IMR-90 (cell line): ENCODE results near the gene ODAD2. TPM values are rescaled to one million over a fixed set of nuclear protein-coding genes. Genes with fewer than 3 reads are reported as not detected.

Experiments
- ATAC-seq: fragments of 200-7000 bp; cut with Tn5 transposase; 2 replicates; pipeline ENCODE4 v1.9.1; 2020; ENCODE audit warnings: low read depth, mild to moderate bottlenecking, moderate library complexity
- BruUV-seq: library from RNA; stranded (reverse); fragments of 400-500 nt; replicated peaks from 2 replicates; lab custom pipeline; 2021; lab: Mats Ljungman, UMichigan
- CTCF ChIA-PET: fragments of 300-600 bp; formaldehyde crosslinking; extraction: SDS; loops from one replicate; lab custom pipeline; 2021; ENCODE audit warnings: antibody characterized with exemption; lab: Yijun Ruan, JAX
- POLR2A ChIA-PET: fragments of 300-600 bp; sonication (Branson Sonifier 250); formaldehyde crosslinking; loops from one replicate; lab custom pipeline; 2022; ENCODE audit warnings: antibody characterized with exemption; ENCODE audit not compliant: unreplicated experiment; lab: Charles Lee
- DNase-seq: peaks from one replicate; pipeline ENCODE4 v3.0.0; 2013
- H2AFZ ChIP-seq: replicated peaks from 2 replicates; pipeline ENCODE3; 2013; ENCODE audit warnings: low read length, mild to moderate bottlenecking; ENCODE audit not compliant: poor library complexity
- H2AK5ac ChIP-seq: 2 replicates; pipeline ENCODE4 v1.6.1; 2013; ENCODE audit warnings: low read depth, low read length, inconsistent platforms
- H2AK9ac ChIP-seq: replicated peaks from 2 replicates; pipeline ENCODE3; 2013; ENCODE audit warnings: mild to moderate bottlenecking, low read depth, low read length, moderate library complexity; ENCODE audit not compliant: poor library complexity
- H2BK120ac ChIP-seq: 2 replicates; pipeline ENCODE4 v1.6.1; 2013; ENCODE audit warnings: low read depth, low read length, inconsistent platforms
- H2BK15ac ChIP-seq: 3 replicates; pipeline ENCODE4 v1.6.1; 2013; ENCODE audit warnings: low read depth, low read length, inconsistent platforms
- H2BK20ac ChIP-seq: 2 replicates; pipeline ENCODE4 v1.6.1; 2013; ENCODE audit warnings: low read depth, mild to moderate bottlenecking, inconsistent platforms, low read length, moderate library complexity
- H2BK5ac ChIP-seq: 2 replicates; pipeline ENCODE4 v1.6.1; 2013; ENCODE audit warnings: mild to moderate bottlenecking, low read depth, low read length, inconsistent platforms; ENCODE audit not compliant: poor library complexity, severe bottlenecking
- H3K14ac ChIP-seq: replicated peaks from 2 replicates; pipeline ENCODE4 v1.6.1; 2013; ENCODE audit warnings: low read depth, low read length, inconsistent platforms
- H3K18ac ChIP-seq: 2 replicates; pipeline ENCODE4 v1.6.1; 2013; ENCODE audit warnings: low read depth, low read length, control low read depth
- H3K23ac ChIP-seq: 2 replicates; pipeline ENCODE4 v1.6.1; 2013; ENCODE audit warnings: low read depth, low read length, inconsistent platforms
- H3K27ac ChIP-seq: 2 replicates; pipeline ENCODE4 v1.5.1; 2013; ENCODE audit warnings: mild to moderate bottlenecking, control low read depth, low read length; ENCODE audit not compliant: insufficient read depth
- H3K27me3 ChIP-seq: 2 replicates; pipeline ENCODE4 v1.6.1; 2013; ENCODE audit warnings: low read length; ENCODE audit not compliant: control insufficient read depth, insufficient read depth
- H3K36me3 ChIP-seq: 2 replicates; pipeline ENCODE4 v1.6.1; 2013; ENCODE audit warnings: low read length, mixed read lengths; ENCODE audit not compliant: control insufficient read depth, insufficient read depth
- H3K4ac ChIP-seq: 2 replicates; pipeline ENCODE4 v1.6.1; 2013; ENCODE audit warnings: low read depth, low read length, inconsistent platforms
- H3K4me1 ChIP-seq: 2 replicates; pipeline ENCODE4 v1.6.1; 2013; ENCODE audit warnings: low read length, mixed read lengths; ENCODE audit not compliant: control insufficient read depth, insufficient read depth
- H3K4me2 ChIP-seq: 2 replicates; pipeline ENCODE4 v1.6.1; 2013; ENCODE audit warnings: low read depth, mild to moderate bottlenecking, control low read depth, low read length, moderate library complexity
- H3K4me3 ChIP-seq: 2 replicates; pipeline ENCODE4 v1.5.1; 2013; ENCODE audit warnings: low read depth, mild to moderate bottlenecking, control low read depth, low read length, moderate library complexity; ENCODE audit not compliant: insufficient read depth
- H3K56ac ChIP-seq: 2 replicates; pipeline ENCODE4 v1.6.1; 2013; ENCODE audit warnings: low read length, inconsistent platforms; ENCODE audit not compliant: insufficient read depth; ENCODE audit errors: extremely low read depth
- H3K79me1 ChIP-seq, 2 experiments: 2 replicates each; pipeline ENCODE4 v1.6.1; 2013; ENCODE audit warnings: low read length in 2 of 2, inconsistent platforms in 1 of 2, low read depth in 1 of 2
- H3K9ac ChIP-seq: 2 replicates; pipeline ENCODE4 v1.6.1; 2013; ENCODE audit warnings: low read depth, low read length, control low read depth
- H3K9me1 ChIP-seq: 2 replicates; pipeline ENCODE4 v1.6.1; 2013; ENCODE audit warnings: low read length, inconsistent platforms; ENCODE audit not compliant: insufficient read depth
- H3K9me3 ChIP-seq: 2 replicates; pipeline ENCODE4 v1.6.1; 2013; ENCODE audit warnings: low read length; ENCODE audit not compliant: control insufficient read depth, insufficient read depth
- H4K20me1 ChIP-seq: 2 replicates; pipeline ENCODE4 v1.6.1; 2013; ENCODE audit warnings: low read length, inconsistent platforms; ENCODE audit not compliant: insufficient read depth
- H4K5ac ChIP-seq: 2 replicates; pipeline ENCODE4 v1.6.1; 2013; ENCODE audit warnings: mild to moderate bottlenecking, low read depth, low read length, control low read depth
- H4K8ac ChIP-seq, 2 experiments: 2 replicates each; pipeline ENCODE4 v1.6.1; 2013; ENCODE audit warnings: low read depth in 2 of 2, low read length in 2 of 2, control low read depth in 1 of 2, inconsistent platforms in 1 of 2
- H4K91ac ChIP-seq: 2 replicates; pipeline ENCODE4 v1.6.1; 2013; ENCODE audit warnings: low read depth, low read length, inconsistent platforms; ENCODE audit not compliant: insufficient read depth
- ELK1 ChIP-seq: fragments of 150-350 bp; IDR thresholded peaks from 2 replicates; pipeline ENCODE4 v1.6.1; 2016; ENCODE audit warnings: low read depth, mild to moderate bottlenecking, low read length, moderate library complexity, borderline replicate concordance
- MAFK ChIP-seq: IDR thresholded peaks from 2 replicates; pipeline ENCODE4 v1.6.1; 2012; ENCODE audit warnings: low read depth, low read length, improper control_type of control experiment
- SMC3 ChIP-seq: fragments of 150-350 bp; IDR thresholded peaks from 2 replicates; pipeline ENCODE4 v1.6.1; 2016; ENCODE audit warnings: low read depth, mild to moderate bottlenecking, antibody characterized with exemption, low read length, moderate library complexity
- WGBS, 2 experiments: methylation state at CpG; one replicate each; pipeline versions ENCODE4 v1.1.5 to v1.1.7; 2013; ENCODE audit warnings: missing lambda C conversion rate in 2 of 2; ENCODE audit not compliant: insufficient read length in 1 of 2; ENCODE audit errors: extremely low coverage in 2 of 2; 5-methylcytosine and 5-hydroxymethylcytosine counted together
- dilution Hi-C: fragments of 300-500 bp; cut with HindIII; formaldehyde crosslinking; loops from one replicate; pipeline ENCODE4 v1.14.3; 2018; ENCODE audit warnings: low sequenced_read_pairs; ENCODE audit not compliant: unreplicated experiment
- in situ Hi-C: fragments of 300-500 bp; cut with MboI; formaldehyde crosslinking; loops from 3 replicates; pipeline ENCODE4 v1.14.3; 2019; ENCODE audit warnings: low sequenced_read_pairs, inconsistent platforms, mixed read lengths
- intact Hi-C: fragments of 100-400 bp; cut with micrococcal nuclease; formaldehyde crosslinking; loops from 2 replicates; pipeline ENCODE4 v1.10.0; 2022
- polyA plus RNA-seq, 3 experiments: library from polyadenylated mRNA; depleted of rRNA; stranded (reverse); fragments of >200 nt; gene quantifications; 2 replicates each; pipeline ENCODE4 v1.2.3, GENCODE V29; 2012; ENCODE audit warnings: low replicate concordance in 1 of 3
- total RNA-seq: library from RNA; depleted of rRNA; stranded (reverse); fragments of >200 nt; gene quantifications from 2 replicates; pipeline ENCODE4 v1.2.3, GENCODE V29; 2012

Gene ODAD2
- total and polyA plus RNA-seq, 2 of the 4 experiments (the other 2 are of a cell fraction): 0.53 to 0.72 TPM

GRCh38 chr10:28036587-28036986 is 37.7 kb upstream of the ODAD2 start:
- H3K27ac ChIP-seq: no peak overlapping the region
- H3K36me3 ChIP-seq: no peaks in the 10 kb centered on the region
- H3K4me2 ChIP-seq: no peak overlapping the region
- no peak overlapping the region for H2AK5ac ChIP-seq
- no peak overlapping the region for H2AFZ ChIP-seq
- H3K56ac ChIP-seq: no peak overlapping the region
- dilution Hi-C loops: no loop called here
- H4K5ac ChIP-seq: no peak overlapping the region
- H3K18ac ChIP-seq: no peak overlapping the region
- BruUV-seq: no TSS peak
- H3K9ac ChIP-seq: no peak overlapping the region
- H4K8ac ChIP-seq: 0 out of 4 replicates have a peak overlapping the region, but pooled peaks of 1 of the 2 experiments have one; percentile 2
- TF ChIP-seq ELK1 (no peak), MAFK (no peak), SMC3 (no peak)
- H3K4me1 ChIP-seq: peaks cover 6% of the 10 kb centered on the region
- ATAC-seq (peak; percentile 59), DNase-seq (peak; percentile 80)
- H2AK9ac ChIP-seq: no peak overlapping the region
- 44% methylated on average over 3 of the region's 3 CpGs; no CpG with 5 or more reads in 1 of the 2 experiments for WGBS, 2 experiments
- H3K4me3 ChIP-seq: no peak overlapping the region
- no peak overlapping the region; the same call in 1 of the 2 replicates for H3K14ac ChIP-seq
- H2BK120ac ChIP-seq: peak overlapping the region; percentile 53; the same call in 1 of the 2 replicates
- no peaks in the 10 kb centered on the region for H3K79me1 ChIP-seq
- H4K91ac ChIP-seq: no peak overlapping the region
- in situ Hi-C loops: no loop called here
- H3K9me3 ChIP-seq: no peaks in the 10 kb centered on the region
- H3K27me3 ChIP-seq: no peaks in the 10 kb centered on the region
- no peak overlapping the region; the same call in 1 of the 2 replicates for H3K4ac ChIP-seq
- H2BK5ac ChIP-seq: no peak overlapping the region
- H3K23ac ChIP-seq: no peak overlapping the region; the same call in 1 of the 2 replicates
- H2BK20ac ChIP-seq: no peak overlapping the region
- ChIA-PET CTCF (interaction anchor here (0.7 kb wide), 1 partner anchor 28 kb away, joined by 3 read pairs; no protein-coding TSS in a partner anchor), POLR2A (no interaction called here)
- no peaks in the 10 kb centered on the region for H3K9me1 ChIP-seq
- intact Hi-C loops: no loop called here
- H4K20me1 ChIP-seq: no peaks in the 10 kb centered on the region
- no peak overlapping the region for H2BK15ac ChIP-seq
